GM18907 (cell line): ENCODE results near the gene NEXMIF.
"Not testable (repeated sequence)": the region's sequence is repeated elsewhere in the genome, so short reads cannot be mapped to it uniquely, and the experiment has no call there.

Experiments used
- ATAC-seq: cut with Tn5 transposase; IDR thresholded peaks from one replicate; pipeline ENCODE4 v1.9.1; 2021; ENCODE audit warnings: mild to moderate bottlenecking, moderate library complexity; ENCODE audit not compliant: unreplicated experiment

The NEXMIF gene

DNA sequence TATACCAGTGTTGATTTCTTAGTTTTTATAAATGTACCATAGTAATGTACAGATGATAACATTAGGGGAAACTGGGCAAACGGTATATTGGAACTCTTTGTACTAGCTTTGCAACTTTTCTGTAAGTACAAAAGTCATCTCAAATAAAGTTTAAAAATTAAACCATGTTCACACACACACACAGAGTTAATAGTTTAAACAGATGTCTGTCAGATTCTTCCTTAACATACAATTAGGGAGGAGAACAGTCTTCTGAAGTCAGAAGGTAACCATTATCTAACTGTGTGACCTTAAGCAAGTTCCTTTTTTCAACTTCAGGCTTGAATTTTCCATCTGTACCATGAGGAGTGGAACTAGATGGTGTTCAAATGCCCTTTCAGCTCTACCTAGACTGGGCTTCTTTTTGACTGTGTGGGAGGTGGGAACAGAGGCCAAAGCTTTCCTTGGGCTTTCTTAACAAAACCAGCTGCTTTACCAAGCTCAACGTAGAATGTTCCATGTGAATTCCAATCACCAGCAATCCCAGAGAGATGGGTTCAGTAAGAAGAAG, 127.8 kb downstream of the NEXMIF start:
- ATAC-seq = no peak

DNA sequence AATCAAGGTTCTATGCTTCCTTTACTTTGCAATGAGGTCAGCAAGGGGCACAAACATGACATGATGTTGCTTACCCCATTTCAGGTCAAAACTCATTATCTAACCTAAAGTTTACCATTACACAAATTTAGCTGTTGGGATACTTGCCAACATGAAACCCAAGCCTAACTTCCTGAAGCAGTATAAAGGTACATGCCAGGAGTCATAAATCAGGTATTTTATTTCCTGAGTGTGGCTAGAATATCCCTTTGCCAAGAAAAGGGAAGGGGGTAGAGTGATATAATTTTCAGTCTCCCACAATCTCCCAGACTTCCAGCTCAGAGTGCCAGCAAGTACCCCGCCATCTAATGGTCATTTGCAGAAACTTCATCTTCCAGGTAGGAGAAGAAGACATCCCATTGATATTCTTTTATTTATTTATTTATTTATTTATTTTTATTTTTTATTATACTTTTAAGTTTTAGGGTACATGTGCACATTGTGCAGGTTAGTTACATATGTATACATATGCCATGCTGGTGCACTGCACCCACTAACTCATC, 136.6 kb downstream of the NEXMIF start:
- no peak for ATAC-seq

DNA sequence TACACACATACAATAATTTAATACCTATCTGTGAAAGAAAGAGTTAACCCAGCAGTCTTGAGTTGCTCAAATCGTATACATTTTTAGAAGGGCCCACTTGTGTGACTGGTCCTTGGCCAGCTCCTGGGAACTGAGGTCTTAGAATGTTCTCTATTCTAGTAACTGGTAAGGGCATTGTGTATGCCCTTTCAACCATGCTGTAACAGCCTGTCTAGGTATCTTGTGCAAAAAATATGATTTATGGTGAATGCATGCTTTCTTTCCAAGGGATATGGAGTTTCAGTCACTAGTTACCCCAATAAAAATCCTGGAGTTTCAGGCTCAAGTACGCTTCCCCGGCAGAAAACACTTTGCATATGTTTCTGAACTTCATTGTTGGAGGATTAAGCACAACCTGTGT, 140.6 kb downstream of the NEXMIF start:
- no peak for ATAC-seq

DNA sequence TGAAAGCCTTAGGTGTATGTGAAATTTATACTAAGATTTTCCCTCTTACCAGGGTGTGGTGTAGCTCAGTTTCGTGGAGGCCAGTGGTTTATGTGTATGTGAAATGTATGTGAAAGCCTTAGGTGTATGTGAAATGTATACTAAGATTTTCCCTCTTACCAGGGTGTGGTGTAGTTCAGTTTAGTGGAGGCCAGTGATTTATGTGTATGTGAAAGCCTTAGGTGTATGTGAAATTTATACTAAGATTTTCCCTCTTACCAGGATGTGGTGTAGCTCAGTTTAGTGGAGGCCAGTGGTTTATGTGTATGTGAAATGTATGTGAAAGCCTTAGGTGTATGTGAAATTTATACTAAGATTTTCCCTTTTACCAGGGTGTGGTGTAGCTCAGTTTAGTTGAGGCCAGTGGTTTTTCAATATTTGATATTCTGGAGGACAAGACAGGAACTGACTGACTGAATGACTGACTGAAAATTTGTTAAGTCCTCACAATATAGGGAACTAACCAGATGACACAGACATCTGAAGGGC, 143.7 kb downstream of the NEXMIF start:
- ATAC-seq = peak; percentile 72

- no peak for ATAC-seq
Observed at GRCh38 chrX:74779175-74779574, 146.1 kb downstream of the NEXMIF start.

DNA sequence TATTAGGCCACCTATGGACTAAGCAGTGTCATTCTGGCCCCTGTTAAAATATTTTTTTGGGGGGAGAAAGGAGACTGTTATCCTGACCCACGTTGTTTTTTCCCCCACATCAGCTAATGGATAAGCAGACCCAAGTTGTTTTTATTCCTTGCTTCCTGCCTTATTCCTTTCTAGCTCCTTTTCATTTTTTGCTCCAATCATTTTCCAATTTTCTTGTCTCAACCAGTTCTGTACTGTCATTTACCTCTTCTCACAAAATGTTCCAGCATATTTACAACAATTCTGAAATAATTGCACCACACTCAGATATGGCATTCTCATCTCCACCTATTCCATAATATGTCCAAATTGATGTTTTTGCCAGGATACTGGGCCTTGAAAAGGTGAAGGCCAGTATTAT, 150.3 kb downstream of the NEXMIF start:
- ATAC-seq = no peak

- no peak for ATAC-seq
Observed at GRCh38 chrX:74736450-74736849, 188.8 kb downstream of the NEXMIF start.

DNA sequence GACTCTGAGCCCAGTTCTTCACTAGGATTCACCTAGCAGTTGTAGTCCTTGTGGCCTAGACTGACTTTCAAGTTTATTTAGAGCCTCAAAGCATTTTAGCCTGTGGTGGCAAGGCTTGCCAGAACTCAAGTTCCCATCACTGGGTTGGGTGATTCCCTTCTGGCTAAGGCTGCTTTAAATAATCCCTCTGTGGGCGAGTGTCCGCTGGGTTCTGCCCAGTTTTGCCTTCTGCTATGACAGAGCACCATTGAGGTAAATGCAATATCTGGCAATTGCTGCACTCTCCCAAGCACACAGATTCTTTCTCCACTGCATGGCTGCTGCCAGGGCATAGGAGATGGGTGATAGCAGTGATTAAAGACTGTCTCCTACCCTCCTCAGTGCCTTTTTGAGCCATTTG, 220.0 kb downstream of the NEXMIF start:
- ATAC-seq = no peak

- ATAC-seq = not testable (repeated sequence)
Observed at GRCh38 chrX:74701343-74701742, 223.9 kb downstream of the NEXMIF start.

GRCh38 chrX:74684466-74684865, 240.8 kb downstream of the NEXMIF start:
- ATAC-seq = no peak
